SK-N-SH (cell line): ENCODE data around the gene GNAZ. TPM values are rescaled to one million over a fixed set of nuclear protein-coding genes. Genes with fewer than 3 reads are reported as not detected.

Source experiments
- CTCF ChIA-PET: fragments of 300-600, 350-600 bp; formaldehyde crosslinking; extraction: SDS; loops from one replicate; lab custom pipeline; 2021; lab: Yijun Ruan, JAX
- POLR2A ChIA-PET: fragments of 350-600 bp; sonication (Branson Sonifier 250); formaldehyde crosslinking; extraction: SDS; loops from one replicate; lab custom pipeline; 2020; ENCODE audit warnings: antibody characterized with exemption, inconsistent platforms; lab: Yijun Ruan, JAX
- DNase-seq: peaks from one replicate; pipeline ENCODE4 v3.0.0; 2012
- H2AFZ ChIP-seq: fragments of 200-600 bp; sonication (generic); 2 replicates; pipeline ENCODE4 v1.8.1; 2016; ENCODE audit warnings: antibody characterized with exemption, mild to moderate bottlenecking, low read depth
- H3F3A ChIP-seq: fragments of 200-600 bp; sonication (generic); replicated peaks from 2 replicates; pipeline ENCODE3; 2016; ENCODE audit warnings: antibody characterized with exemption, mild to moderate bottlenecking; ENCODE audit not compliant: insufficient read depth
- H3K27ac ChIP-seq, 2 experiments: fragments of 200-500 bp in 1 of 2; fragments of 200-600 bp in 1 of 2; sonication (Bioruptor generic) in 1 of 2; sonication (generic), shearing (Covaris generic) in 1 of 2; 2 replicates each; pipeline versions ENCODE4 v1.5.1 to v1.6.1; 2014 to 2016; ENCODE audit warnings: low read depth in 2 of 2, inconsistent platforms in 1 of 2, low read length in 1 of 2, mild to moderate bottlenecking in 1 of 2, mixed read lengths in 1 of 2
- H3K27me3 ChIP-seq: fragments of 200-600 bp; sonication (generic), shearing (Covaris generic); 2 replicates; pipeline ENCODE4 v1.6.1; 2016; ENCODE audit warnings: mixed run types; ENCODE audit not compliant: insufficient read depth
- H3K36me3 ChIP-seq, 2 experiments: fragments of 200-500 bp in 1 of 2; fragments of 200-600 bp in 1 of 2; sonication (Bioruptor generic) in 1 of 2; sonication (generic) in 1 of 2; replicated peaks in 1 of 2; 2 replicates each; pipeline versions ENCODE3 to v1.5.1; 2014 to 2016; ENCODE audit warnings: low read length in 1 of 2, mild to moderate bottlenecking in 1 of 2; ENCODE audit not compliant: insufficient read depth in 2 of 2, control insufficient read depth in 1 of 2
- H3K4me1 ChIP-seq, 2 experiments: fragments of 200-500 bp in 1 of 2; fragments of 200-600 bp in 1 of 2; sonication (Bioruptor generic) in 1 of 2; sonication (generic), shearing (Covaris generic) in 1 of 2; 2 replicates each; pipeline versions ENCODE4 v1.5.1 to v1.6.1; 2014 to 2016; ENCODE audit warnings: low read depth in 1 of 2, low read length in 1 of 2, mixed run types in 1 of 2; ENCODE audit not compliant: insufficient read depth in 2 of 2, control insufficient read depth in 1 of 2
- H3K4me2 ChIP-seq: fragments of 200-600 bp; sonication (generic), shearing (Covaris generic); 2 replicates; pipeline ENCODE4 v1.6.1; 2017; ENCODE audit warnings: mixed run types
- H3K4me3 ChIP-seq, 2 experiments: fragments of 200-500 bp in 1 of 2; fragments of 200-600 bp in 1 of 2; sonication (Bioruptor generic) in 1 of 2; sonication (generic), shearing (Covaris generic) in 1 of 2; 2 replicates each; pipeline versions ENCODE4 v1.5.1 to v1.8.1; 2014 to 2016; ENCODE audit warnings: low read depth in 2 of 2, inconsistent platforms in 1 of 2, low read length in 1 of 2, mild to moderate bottlenecking in 1 of 2, mixed read lengths in 1 of 2, moderate library complexity in 1 of 2
- H3K79me2 ChIP-seq: fragments of 200-600 bp; sonication (generic); 2 replicates; pipeline ENCODE4 v1.8.1; 2017; ENCODE audit warnings: mild to moderate bottlenecking; ENCODE audit not compliant: insufficient read depth
- H3K9ac ChIP-seq: fragments of 200-600 bp; sonication (generic); 2 replicates; pipeline ENCODE4 v1.6.1; 2017; ENCODE audit warnings: mixed run types
- H3K9me2 ChIP-seq: fragments of 200-600 bp; sonication (generic); 2 replicates; pipeline ENCODE4 v1.6.1; 2017; ENCODE audit warnings: mixed run types
- H3K9me3 ChIP-seq: fragments of 200-600 bp; sonication (generic); 2 replicates; pipeline ENCODE4 v1.6.1; 2017; ENCODE audit warnings: mixed run types, mild to moderate bottlenecking, moderate library complexity
- H4K20me1 ChIP-seq: fragments of 200-600 bp; sonication (generic); 2 replicates; pipeline ENCODE4 v1.6.1; 2017; ENCODE audit warnings: mild to moderate bottlenecking, mixed run types; ENCODE audit not compliant: insufficient read depth
- CHD2 ChIP-seq: fragments of 150-350 bp; IDR thresholded peaks from 2 replicates; pipeline ENCODE4 v1.6.1; 2018; ENCODE audit warnings: low read length; ENCODE audit not compliant: partially characterized antibody
- FOSL2 ChIP-seq: IDR thresholded peaks from 2 replicates; pipeline ENCODE4 v1.4.0; 2012; ENCODE audit warnings: low read depth, mild to moderate bottlenecking, moderate library complexity, borderline replicate concordance
- FOXJ3 ChIP-seq: sonication (generic); formaldehyde crosslinking; IDR thresholded peaks from 2 replicates; pipeline ENCODE4 v1.5.1; 2020; ENCODE audit warnings: mild to moderate bottlenecking, missing genetic modification reagents
- GABPA ChIP-seq: IDR thresholded peaks from 2 replicates; pipeline ENCODE4 v1.4.0; 2012; ENCODE audit warnings: low read depth, mild to moderate bottlenecking
- GATA2 ChIP-seq: sonication (generic); formaldehyde crosslinking; IDR thresholded peaks from 2 replicates; pipeline ENCODE4 v1.5.0; 2020; ENCODE audit warnings: mild to moderate bottlenecking, missing genetic modification reagents
- MEF2A ChIP-seq: IDR thresholded peaks from 2 replicates; pipeline ENCODE4 v1.4.0; 2012; ENCODE audit warnings: low read depth, borderline replicate concordance
- NRF1 ChIP-seq: IDR thresholded peaks from 2 replicates; pipeline ENCODE4 v1.6.1; 2012; ENCODE audit warnings: low read depth, mild to moderate bottlenecking, low read length
- RFX5 ChIP-seq: IDR thresholded peaks from 2 replicates; pipeline ENCODE4 v1.6.1; 2012; ENCODE audit warnings: mild to moderate bottlenecking, improper control_type of control experiment, low read length
- RXRA ChIP-seq: IDR thresholded peaks from 2 replicates; pipeline ENCODE4 v1.4.0; 2012; ENCODE audit warnings: low read depth, mild to moderate bottlenecking, borderline replicate concordance
- SIN3A ChIP-seq: IDR thresholded peaks from 2 replicates; pipeline ENCODE4 v1.6.1; 2012; ENCODE audit warnings: low read depth, mild to moderate bottlenecking, low read length, moderate library complexity, borderline replicate concordance
- SMC3 ChIP-seq: IDR thresholded peaks from 2 replicates; pipeline ENCODE4 v1.6.1; 2012; ENCODE audit warnings: low read depth, low read length, improper control_type of control experiment
- TEAD4 ChIP-seq: IDR thresholded peaks from 2 replicates; pipeline ENCODE4 v1.4.0; 2012; ENCODE audit warnings: mild to moderate bottlenecking, borderline replicate concordance; ENCODE audit not compliant: insufficient read depth
- WGBS: methylation state at CpG from one replicate; pipeline ENCODE4 v1.1.6; 2017; ENCODE audit warnings: low lambda C conversion rate; 5-methylcytosine and 5-hydroxymethylcytosine counted together
- polyA plus RNA-seq, 3 experiments: library from polyadenylated mRNA; depleted of rRNA; stranded (reverse); fragments of >200 nt; gene quantifications; 2 replicates each; pipeline ENCODE4 v1.2.3, GENCODE V29; 2012
- TF ChIP-seq, protein P1 (sequence below): fragments of 200-600 bp; sonication (generic); IDR thresholded peaks from 2 replicates; pipeline ENCODE4 v1.6.1; 2017; ENCODE audit warnings: antibody characterized with exemption, mild to moderate bottlenecking, moderate library complexity
- TF ChIP-seq, protein P2 (sequence below): IDR thresholded peaks from 2 replicates; pipeline ENCODE4; 2012
- TF ChIP-seq, protein P3 (sequence below): IDR thresholded peaks from 2 replicates; pipeline ENCODE4 v1.4.0; 2012; ENCODE audit warnings: low read depth, borderline replicate concordance

GNAZ gene
- polyA plus RNA-seq, 1 of the 3 experiments (the other 2 are of a cell fraction): 6.5 TPM

DNA sequence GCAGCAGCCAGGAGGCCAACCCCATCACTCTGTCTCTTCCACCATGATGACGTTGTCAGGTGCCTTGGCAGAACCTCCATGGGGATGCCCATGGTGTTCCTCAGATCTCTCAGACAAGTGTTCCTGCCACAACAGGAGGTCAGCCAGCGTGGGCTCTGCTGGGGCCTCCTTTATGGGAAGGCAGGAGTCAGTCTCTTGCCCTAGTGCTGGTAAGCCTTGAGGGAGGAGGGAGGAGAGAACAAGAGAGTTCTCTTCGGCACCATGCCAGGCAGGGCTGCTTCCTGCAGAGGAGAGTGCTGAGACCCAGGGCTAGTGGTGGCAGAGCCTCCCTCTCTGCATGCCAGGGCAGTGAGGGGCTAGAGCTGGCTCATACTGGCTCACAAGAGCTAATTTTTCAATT, 32.5 kb downstream of the GNAZ start:
- ChIA-PET POLR2A (no interaction called here), CTCF (interaction anchor here (0.9 to 3.4 kb wide), 3 partner anchors 9 to 219 kb away, joined by 3 to 12 read pairs (median 6); no protein-coding TSS in a partner anchor)

DNA sequence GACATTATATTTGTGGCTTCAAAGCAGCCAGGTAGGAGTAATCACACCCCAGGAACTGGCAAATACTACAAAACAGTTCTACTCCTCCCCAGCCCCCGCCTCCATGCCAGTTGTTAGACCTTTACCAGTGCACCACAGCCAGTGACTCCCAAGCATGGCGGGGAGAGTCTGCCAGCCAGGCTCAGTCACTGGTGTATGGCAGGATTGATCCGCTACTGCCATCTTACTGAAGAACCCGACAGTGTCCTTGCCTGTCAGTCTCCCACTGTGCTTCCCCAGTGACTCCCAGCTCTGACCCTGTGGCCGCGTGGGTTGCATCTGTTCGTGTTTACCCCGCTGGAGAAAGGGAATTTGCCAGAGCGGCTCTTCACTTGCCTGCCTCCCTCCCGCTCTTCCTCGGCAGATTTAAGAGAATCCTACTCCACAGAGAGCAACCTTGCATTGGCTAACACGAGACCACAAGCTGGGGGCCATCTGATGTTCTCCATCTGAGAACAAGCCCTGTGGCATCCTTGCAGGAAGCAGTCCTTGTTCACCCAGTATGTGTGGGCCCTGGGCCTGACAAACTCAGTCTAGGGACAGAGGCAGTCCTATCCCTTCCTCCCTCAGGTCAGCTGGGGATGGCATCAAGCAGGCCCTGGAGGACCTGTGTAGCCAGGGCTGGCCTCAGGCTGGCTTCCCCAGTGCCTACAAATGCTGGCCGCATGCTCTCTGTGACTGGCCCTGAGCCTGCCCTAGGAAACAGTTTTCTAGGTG, 33.1 kb downstream of the GNAZ start:
- ChIA-PET POLR2A (no interaction called here), CTCF (interaction anchor here (1.2 to 3.4 kb wide), 2 partner anchors 24 to 144 kb away, joined by 3 to 12 read pairs; no protein-coding TSS in a partner anchor)
- H4K20me1 ChIP-seq: no peaks in the 10 kb centered on the region
- no peak overlapping the region for H3K4me3 ChIP-seq
- peaks cover 0 to 71% of the 10 kb centered on the region in 2 experiments; a peak in 1 of 4 replicates for H3K4me1 ChIP-seq
- H3K27ac ChIP-seq: peak overlapping the region in 1 of 2 experiments; percentile 3; a peak in 1 of 4 replicates
- TF ChIP-seq NRF1: no peak
- TF ChIP-seq SMC3: no peak
- TF ChIP-seq, protein P1, sequence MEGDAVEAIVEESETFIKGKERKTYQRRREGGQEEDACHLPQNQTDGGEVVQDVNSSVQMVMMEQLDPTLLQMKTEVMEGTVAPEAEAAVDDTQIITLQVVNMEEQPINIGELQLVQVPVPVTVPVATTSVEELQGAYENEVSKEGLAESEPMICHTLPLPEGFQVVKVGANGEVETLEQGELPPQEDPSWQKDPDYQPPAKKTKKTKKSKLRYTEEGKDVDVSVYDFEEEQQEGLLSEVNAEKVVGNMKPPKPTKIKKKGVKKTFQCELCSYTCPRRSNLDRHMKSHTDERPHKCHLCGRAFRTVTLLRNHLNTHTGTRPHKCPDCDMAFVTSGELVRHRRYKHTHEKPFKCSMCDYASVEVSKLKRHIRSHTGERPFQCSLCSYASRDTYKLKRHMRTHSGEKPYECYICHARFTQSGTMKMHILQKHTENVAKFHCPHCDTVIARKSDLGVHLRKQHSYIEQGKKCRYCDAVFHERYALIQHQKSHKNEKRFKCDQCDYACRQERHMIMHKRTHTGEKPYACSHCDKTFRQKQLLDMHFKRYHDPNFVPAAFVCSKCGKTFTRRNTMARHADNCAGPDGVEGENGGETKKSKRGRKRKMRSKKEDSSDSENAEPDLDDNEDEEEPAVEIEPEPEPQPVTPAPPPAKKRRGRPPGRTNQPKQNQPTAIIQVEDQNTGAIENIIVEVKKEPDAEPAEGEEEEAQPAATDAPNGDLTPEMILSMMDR: no peak
- no peak for TF ChIP-seq GABPA
- TF ChIP-seq FOXJ3 (CRISPR knock-in tag): no peak
- TF ChIP-seq SIN3A: no peak
- TF ChIP-seq, protein P2, sequence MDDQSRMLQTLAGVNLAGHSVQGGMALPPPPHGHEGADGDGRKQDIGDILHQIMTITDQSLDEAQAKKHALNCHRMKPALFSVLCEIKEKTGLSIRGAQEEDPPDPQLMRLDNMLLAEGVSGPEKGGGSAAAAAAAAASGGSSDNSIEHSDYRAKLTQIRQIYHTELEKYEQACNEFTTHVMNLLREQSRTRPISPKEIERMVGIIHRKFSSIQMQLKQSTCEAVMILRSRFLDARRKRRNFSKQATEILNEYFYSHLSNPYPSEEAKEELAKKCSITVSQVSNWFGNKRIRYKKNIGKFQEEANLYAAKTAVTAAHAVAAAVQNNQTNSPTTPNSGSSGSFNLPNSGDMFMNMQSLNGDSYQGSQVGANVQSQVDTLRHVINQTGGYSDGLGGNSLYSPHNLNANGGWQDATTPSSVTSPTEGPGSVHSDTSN: no peak
- TF ChIP-seq MEF2A: no peak
- TF ChIP-seq FOSL2: no peak
- TF ChIP-seq RFX5: no peak
- no peak overlapping the region for H3K4me2 ChIP-seq
- H3F3A ChIP-seq: no peaks in the 10 kb centered on the region
- H3K27me3 ChIP-seq: no peaks in the 10 kb centered on the region
- WGBS: 89% methylated on average over 10 of the region's 13 CpGs
- no peaks in the 10 kb centered on the region for H3K79me2 ChIP-seq
- no peaks in the 10 kb centered on the region for H3K36me3 ChIP-seq
- no peak for DNase-seq
- H3K9ac ChIP-seq: no peak overlapping the region
- H3K9me3 ChIP-seq: no peaks in the 10 kb centered on the region
- H2AFZ ChIP-seq: no peak overlapping the region
- no peaks in the 10 kb centered on the region for H3K9me2 ChIP-seq

More for the DNA sequence above, 32.5 kb downstream of the GNAZ start:
- TF ChIP-seq GATA2 (CRISPR knock-in tag): no peak
- no peak for TF ChIP-seq MEF2A
- TF ChIP-seq RXRA: no peak
- no peak for TF ChIP-seq TEAD4
- TF ChIP-seq, protein P3, sequence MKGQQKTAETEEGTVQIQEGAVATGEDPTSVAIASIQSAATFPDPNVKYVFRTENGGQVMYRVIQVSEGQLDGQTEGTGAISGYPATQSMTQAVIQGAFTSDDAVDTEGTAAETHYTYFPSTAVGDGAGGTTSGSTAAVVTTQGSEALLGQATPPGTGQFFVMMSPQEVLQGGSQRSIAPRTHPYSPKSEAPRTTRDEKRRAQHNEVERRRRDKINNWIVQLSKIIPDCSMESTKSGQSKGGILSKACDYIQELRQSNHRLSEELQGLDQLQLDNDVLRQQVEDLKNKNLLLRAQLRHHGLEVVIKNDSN: no peak
- no peak for TF ChIP-seq FOXJ3 (CRISPR knock-in tag)
- no peak for TF ChIP-seq GABPA
- TF ChIP-seq CHD2: no peak
- no peak for TF ChIP-seq NRF1
- TF ChIP-seq, all 33 proteins: peak for 0
- no peaks in the 10 kb centered on the region for H3K9me3 ChIP-seq
- no peak for DNase-seq
- no peak overlapping the region; a peak in 1 of 4 replicates for H3K27ac ChIP-seq
- no peaks in the 10 kb centered on the region for H3K27me3 ChIP-seq
- H3K4me2 ChIP-seq: no peak overlapping the region
- no peaks in the 10 kb centered on the region for H3K36me3 ChIP-seq
- no peaks in the 10 kb centered on the region for H3K79me2 ChIP-seq
- WGBS: 93% methylated on average over 2 of the region's 3 CpGs
- no peaks in the 10 kb centered on the region for H3K9me2 ChIP-seq
- no peak overlapping the region for H2AFZ ChIP-seq
- no peak overlapping the region for H3K4me3 ChIP-seq
- H3K9ac ChIP-seq: no peak overlapping the region
- H3F3A ChIP-seq: no peaks in the 10 kb centered on the region
- no peaks in the 10 kb centered on the region for H4K20me1 ChIP-seq
- peaks cover 0 to 66% of the 10 kb centered on the region in 2 experiments; a peak in 1 of 4 replicates for H3K4me1 ChIP-seq
